ENCODE measurements around the gene FMN1. TPM values are rescaled to one million over a fixed set of nuclear protein-coding genes. Genes with fewer than 3 reads are reported as not detected.

The FMN1 gene
- polyA plus RNA-seq, 2 of the 4 experiments (the other 2 are of a cell fraction), result 0.53 to 2.2 TPM

DNA sequence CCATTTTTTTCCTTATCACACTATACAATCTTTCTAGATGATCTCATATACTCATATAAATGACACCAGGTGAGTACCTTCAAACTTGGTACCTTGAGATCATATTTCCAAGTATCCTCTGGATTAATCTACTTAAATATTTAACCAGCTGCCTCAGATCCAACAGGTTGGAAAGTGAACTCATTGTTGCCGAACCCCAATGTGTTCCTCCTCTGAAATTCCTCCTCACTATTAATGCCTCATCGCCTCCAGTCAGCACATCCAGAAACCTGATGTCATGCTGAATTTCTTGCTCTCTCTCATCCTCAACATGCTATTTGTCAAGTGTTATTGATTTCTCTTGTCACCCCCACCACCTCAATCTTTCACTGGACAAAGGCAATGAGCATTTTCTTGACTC is 221.8 kb downstream of the FMN1 start:
- Histone ChIP-seq H3K4me2 (no peak overlapping the region), H3K9me3 (no peaks in the 10 kb centered on the region), H3K4me3 (no peak overlapping the region), H3K4me1 (no peaks in the 10 kb centered on the region), H3K27ac (no peak overlapping the region)
- no peak for FAIRE-seq
- DNase-seq (ENCODE audit: low read depth in 1 of 2, low spot score in 1 of 2), result no peak
- ChIA-PET POLR2A (no interaction called here), CTCF (interaction anchor here (1.4 to 3.9 kb wide), 6 partner anchors 17 to 323 kb away, joined by 3 to 20 read pairs (median 4); no protein-coding TSS in a partner anchor)
- WGBS (ENCODE audit: missing lambda C conversion rate), result 81% methylated on average over 2 of the region's 2 CpGs
- no peak for ATAC-seq
- TF ChIP-seq ZFP36 (IDR thresholded peaks at IDR 0.05; ENCODE audit: borderline replicate concordance, partially characterized antibody), result no peak
- no peak for TF ChIP-seq CEBPB (IDR thresholded peaks at IDR 0.05)
- TF ChIP-seq HMGXB4 (CRISPR knock-in tag; IDR thresholded peaks at IDR 0.05; ENCODE audit: borderline replicate concordance), result no peak
- no peak for TF ChIP-seq RARB (CRISPR knock-in tag; IDR thresholded peaks at IDR 0.05)
- no peak for TF ChIP-seq HOXB13 (CRISPR knock-in tag; IDR thresholded peaks at IDR 0.05; ENCODE audit: low read depth)
- TF ChIP-seq ZC3H11A (IDR thresholded peaks at IDR 0.05), result no peak
- no peak for TF ChIP-seq RAD21 (conservative IDR thresholded peaks at IDR 0.05 in 1 of 2, IDR thresholded peaks at IDR 0.05 in 1 of 2)
- no peak for TF ChIP-seq PHF8 (IDR thresholded peaks at IDR 0.05; ENCODE audit: borderline replicate concordance, low read depth)
- TF ChIP-seq, protein P1, sequence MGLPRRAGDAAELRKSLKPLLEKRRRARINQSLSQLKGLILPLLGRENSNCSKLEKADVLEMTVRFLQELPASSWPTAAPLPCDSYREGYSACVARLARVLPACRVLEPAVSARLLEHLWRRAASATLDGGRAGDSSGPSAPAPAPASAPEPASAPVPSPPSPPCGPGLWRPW (IDR thresholded peaks at IDR 0.05), result no peak
- no peak for TF ChIP-seq POLR2AphosphoS2 (conservative IDR thresholded peaks at IDR 0.05; ENCODE audit: low read length)
- no peak for TF ChIP-seq MAFK (IDR thresholded peaks at IDR 0.05; ENCODE audit: partially characterized antibody)
- no peak for TF ChIP-seq EHF (CRISPR knock-in tag; IDR thresholded peaks at IDR 0.05)
- TF ChIP-seq HDAC2 (IDR thresholded peaks at IDR 0.05), result no peak
- TF ChIP-seq KDM1A (IDR thresholded peaks at IDR 0.05; ENCODE audit: low read depth), result no peak
- TF ChIP-seq NR3C1 (IDR thresholded peaks at IDR 0.05), result no peak

GRCh38 chr15:32970847-32971246 is 223.7 kb downstream of the FMN1 start:
- ATAC-seq, result no peak
- Histone ChIP-seq H3K4me1 (no peaks in the 10 kb centered on the region), H3K4me3 (no peak overlapping the region), H3K4me2 (no peak overlapping the region), H3K27ac (no peak overlapping the region), H3K9me3 (no peaks in the 10 kb centered on the region)
- no peak for DNase-seq (ENCODE audit: low read depth in 1 of 2, low spot score in 1 of 2)
- POLR2A ChIA-PET, result no interaction called here
- FAIRE-seq, result no peak
- 83% methylated on average over 11 of the region's 11 CpGs for WGBS (ENCODE audit: missing lambda C conversion rate)
- CTCF ChIA-PET, result interaction anchor here (1.1 to 3.9 kb wide), 5 partner anchors 8 to 321 kb away, joined by 3 to 20 read pairs (median 9); no protein-coding TSS in a partner anchor
- TF ChIP-seq, protein P2, sequence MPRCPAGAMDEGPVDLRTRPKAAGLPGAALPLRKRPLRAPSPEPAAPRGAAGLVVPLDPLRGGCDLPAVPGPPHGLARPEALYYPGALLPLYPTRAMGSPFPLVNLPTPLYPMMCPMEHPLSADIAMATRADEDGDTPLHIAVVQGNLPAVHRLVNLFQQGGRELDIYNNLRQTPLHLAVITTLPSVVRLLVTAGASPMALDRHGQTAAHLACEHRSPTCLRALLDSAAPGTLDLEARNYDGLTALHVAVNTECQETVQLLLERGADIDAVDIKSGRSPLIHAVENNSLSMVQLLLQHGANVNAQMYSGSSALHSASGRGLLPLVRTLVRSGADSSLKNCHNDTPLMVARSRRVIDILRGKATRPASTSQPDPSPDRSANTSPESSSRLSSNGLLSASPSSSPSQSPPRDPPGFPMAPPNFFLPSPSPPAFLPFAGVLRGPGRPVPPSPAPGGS (IDR thresholded peaks at IDR 0.05), result no peak
- TF ChIP-seq RNF2 (IDR thresholded peaks at IDR 0.05; ENCODE audit: borderline replicate concordance, low read depth) (no peak), JUNB (IDR thresholded peaks at IDR 0.05) (no peak), ZSCAN20 (CRISPR knock-in tag; IDR thresholded peaks at IDR 0.05) (no peak), TP53 (CRISPR knock-in tag; IDR thresholded peaks at IDR 0.05) (no peak), RAD21 (conservative IDR thresholded peaks at IDR 0.05 in 1 of 2, IDR thresholded peaks at IDR 0.05 in 1 of 2) (no peak), EP300 (IDR thresholded peaks at IDR 0.05) (no peak), MAZ (IDR thresholded peaks at IDR 0.05; ENCODE audit: borderline replicate concordance, low read depth, low read length) (no peak), PHF8 (IDR thresholded peaks at IDR 0.05; ENCODE audit: borderline replicate concordance, low read depth) (no peak), NR3C1 (IDR thresholded peaks at IDR 0.05) (no peak), SMC3 (IDR thresholded peaks at IDR 0.05) (no peak)
- TF ChIP-seq, protein P3, sequence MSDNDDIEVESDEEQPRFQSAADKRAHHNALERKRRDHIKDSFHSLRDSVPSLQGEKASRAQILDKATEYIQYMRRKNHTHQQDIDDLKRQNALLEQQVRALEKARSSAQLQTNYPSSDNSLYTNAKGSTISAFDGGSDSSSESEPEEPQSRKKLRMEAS (IDR thresholded peaks at IDR 0.05), result no peak

Data from A549 (cell line).